SK-N-MC (cell line): ENCODE measurements around the gene ALDOC.

Experiments used
- EZH2 ChIP-seq: fragments of 200-600 bp; sonication (generic); IDR thresholded peaks from one replicate; pipeline ENCODE4 v1.6.1; 2017; ENCODE audit warnings: antibody characterized with exemption
- POLR2AphosphoS5 ChIP-seq: IDR thresholded peaks from 2 replicates; pipeline ENCODE4 v1.6.1; 2012; ENCODE audit warnings: mild to moderate bottlenecking, low read depth, low read length, borderline replicate concordance

DNA sequence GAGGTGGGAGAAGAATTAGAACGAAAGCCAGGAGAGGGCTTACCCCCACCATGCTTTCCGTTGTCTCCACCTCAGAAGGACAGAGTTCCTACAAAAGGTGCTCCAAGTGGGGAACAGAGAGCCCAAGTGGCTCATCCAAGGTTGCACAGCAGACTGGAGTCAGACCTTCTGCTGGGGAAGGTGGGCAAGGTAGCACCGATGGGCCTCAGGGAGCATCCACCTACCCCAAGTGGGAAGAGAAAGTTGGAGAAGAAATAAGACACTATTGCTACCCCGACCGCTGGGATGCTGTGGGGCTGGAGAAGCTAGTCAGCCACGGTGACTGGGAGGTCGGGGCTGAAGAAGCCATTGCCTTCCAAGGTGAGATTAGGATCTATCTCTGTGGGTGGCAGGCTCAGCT lies 45.8 kb downstream of the ALDOC start:
- TF ChIP-seq POLR2AphosphoS5 (no peak), EZH2 (no peak)
